Limb (tissue), 2 donors: ENCODE measurements around the gene MYRFL.
"Not testable (repeated sequence)": the region's sequence is repeated elsewhere in the genome, so short reads cannot be mapped to it uniquely, and the experiment has no call there.

ENCODE experiments used
- DNase-seq, 2 donors: peaks; one replicate each; pipeline ENCODE4 v3.0.0-alpha.2; 2016; ENCODE audit errors: extremely low spot score in 2 of 2

Gene MYRFL

DNA sequence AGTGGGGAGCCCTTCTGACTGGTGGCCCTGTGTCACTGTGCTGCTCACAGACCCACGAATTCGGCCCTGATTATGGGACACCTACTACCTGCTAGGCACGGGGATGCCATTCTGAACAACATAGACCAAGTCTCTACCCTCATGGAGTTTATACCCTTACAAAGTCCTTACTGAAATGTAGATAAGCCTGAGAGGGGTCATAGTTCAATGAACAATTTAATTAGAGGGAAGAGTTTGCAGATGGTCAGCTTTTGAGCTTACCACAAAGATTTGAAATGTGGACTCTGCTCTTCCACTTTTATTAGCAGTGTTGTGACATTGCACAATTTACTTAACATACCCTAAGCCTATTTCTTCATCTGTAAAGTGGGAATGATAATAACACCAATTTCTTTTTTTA, 161.1 kb downstream of the MYRFL start:
- DNase-seq = no peak

DNA sequence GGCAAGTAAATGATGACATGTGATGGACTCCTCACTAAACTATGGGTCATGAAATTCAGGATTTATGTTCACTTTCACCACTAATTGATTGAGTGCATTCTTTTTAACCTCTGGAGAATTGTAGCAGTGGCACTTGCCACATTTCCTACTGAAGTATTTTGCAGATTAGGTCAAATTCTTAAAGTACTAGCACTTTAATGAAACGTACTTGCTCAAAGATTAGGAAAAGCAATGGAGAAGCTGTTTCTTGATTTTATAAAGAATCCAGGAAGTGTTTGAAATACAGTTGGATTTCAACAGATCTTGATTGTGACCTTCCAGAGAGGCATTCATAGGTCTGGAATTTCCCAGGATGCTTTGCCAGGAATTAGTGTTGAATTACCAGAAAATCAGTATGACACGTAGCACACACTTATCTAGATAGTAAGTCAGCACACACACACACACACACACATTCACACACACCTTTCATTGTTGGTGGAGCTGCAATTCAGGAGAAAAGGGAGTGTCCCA, 162.6 kb downstream of the MYRFL start:
- DNase-seq = peak in 1 of 2 donors; percentile 61

DNA sequence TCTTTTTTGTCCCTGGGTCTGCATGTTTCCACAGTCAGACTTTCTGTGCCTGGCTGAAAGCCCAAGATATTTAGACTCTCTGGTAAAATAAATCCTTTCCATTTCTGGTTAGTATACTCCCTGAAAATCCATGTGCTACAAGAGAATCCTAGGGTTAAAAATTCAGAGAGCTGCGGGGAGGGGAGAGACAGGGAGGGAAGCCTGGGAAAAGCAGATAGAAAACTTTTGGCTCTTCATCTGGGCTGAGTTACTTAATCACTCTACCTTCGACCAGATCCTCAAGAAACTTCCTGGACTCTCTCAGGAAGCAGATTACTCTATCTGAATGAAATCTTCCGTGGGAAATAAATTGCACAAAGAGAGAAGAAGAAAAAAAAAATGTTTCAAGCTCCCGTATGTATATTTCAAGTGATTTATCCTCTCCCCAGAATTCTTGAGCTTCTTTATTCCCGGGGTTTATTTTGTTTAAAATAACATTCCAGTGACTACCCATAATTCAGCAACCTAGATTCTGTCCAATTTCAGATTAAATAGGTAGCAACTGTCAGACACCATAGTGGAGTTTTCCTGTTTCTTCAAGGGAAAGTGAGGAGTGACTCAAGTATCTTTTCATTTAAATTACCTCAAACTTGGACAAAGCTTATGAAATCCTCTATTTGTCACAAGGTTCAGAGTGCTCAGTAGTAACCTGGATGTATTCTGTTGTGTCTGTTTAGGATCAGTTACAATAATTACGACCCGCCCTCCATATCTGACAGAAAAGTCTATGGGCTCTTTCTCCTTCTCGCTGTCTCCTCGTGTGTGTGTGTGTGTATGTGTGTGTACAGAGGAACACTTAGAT, 163.7 kb downstream of the MYRFL start:
- peak in 1 of 2 donors; percentile 75 for DNase-seq

DNA sequence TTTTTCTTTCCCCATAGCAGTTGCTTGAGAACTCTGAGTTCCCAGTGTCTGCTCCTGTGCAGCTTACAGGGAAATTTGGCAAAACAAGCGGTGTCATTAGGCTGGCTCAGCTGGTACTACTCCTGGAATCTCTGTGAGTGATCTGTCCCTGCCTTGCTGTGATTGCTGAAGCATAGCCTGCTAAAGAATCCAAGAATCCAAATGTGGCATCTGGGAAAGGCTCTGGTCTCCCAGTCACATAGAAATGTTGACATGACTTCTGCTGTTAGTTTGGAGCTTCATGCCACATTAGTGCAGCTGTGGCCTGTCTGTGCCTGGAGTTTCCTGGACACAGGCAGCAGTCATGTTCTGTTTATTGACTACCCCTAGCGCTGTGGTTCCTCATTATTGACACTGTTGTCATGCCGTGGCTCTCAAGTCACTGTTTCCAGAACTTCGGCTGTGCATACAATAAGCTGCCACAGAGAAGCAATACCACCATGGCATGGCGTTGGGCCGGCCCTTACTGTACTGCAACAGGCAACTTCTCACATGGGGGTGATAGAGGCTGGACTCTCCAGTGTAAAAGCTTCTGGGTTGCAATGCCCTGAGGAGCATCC, 166.8 kb downstream of the MYRFL start:
- DNase-seq = no peak

DNA sequence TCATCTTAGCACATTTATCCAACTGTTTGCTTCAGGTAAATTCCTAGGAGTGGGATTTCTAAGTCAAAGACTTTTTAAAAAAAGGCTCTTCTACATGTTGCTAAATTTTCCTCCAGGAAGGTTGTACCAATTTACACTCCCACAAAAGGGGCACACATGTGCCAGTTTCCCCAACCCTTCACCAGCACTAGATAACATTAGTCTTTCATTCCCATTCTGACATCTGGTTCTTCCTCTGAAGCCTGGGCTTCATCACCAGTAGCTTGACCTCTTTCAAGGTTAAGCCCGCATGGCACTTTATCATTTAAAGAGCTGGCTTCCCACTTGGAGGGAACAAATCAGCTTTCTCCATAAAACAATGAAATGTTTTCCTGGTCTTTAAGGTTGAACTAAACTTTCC, 168.4 kb downstream of the MYRFL start:
- no peak for DNase-seq

DNA sequence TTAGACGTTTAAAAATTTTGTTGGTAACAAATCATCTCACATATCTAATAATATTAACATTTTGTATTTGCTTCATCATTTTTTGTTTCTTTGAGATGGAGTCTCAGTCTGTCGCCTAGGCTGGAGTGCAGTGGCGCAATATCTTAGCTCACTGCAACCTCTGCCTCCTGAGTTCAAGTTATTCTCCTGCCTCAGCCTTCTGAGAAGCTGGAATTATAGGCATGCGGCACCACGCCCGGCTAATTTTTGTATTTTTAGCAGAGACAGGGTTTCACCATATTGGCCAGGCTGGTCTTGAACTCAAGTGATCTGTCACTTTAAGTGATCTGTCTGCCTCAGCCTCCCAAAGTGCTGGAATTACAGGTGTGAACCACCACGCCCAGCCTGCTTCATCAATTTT, 169.1 kb downstream of the MYRFL start:
- DNase-seq = not testable (repeated sequence)

DNA sequence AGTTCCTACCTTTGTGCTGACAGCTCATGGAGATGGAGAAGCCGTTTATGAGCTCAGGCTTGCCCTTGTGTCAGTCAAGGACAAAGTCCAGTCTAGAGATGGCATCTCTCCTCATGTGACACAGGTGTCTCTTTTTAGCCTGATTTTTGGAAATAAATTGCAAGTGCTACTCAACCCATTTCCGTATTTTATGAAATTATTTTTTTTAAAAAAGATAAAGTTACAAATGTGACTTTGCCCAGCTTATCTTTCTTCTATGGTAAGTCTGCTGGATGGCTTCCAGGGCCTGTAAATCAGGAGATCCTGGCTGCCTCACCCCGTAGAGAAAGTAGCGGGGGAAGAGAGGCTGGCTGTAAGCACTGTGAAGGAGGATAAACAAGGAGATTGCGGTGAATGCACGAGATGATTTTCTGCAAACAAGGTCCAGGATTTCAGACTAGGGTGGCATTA, 169.7 kb downstream of the MYRFL start:
- DNase-seq = no peak

DNA sequence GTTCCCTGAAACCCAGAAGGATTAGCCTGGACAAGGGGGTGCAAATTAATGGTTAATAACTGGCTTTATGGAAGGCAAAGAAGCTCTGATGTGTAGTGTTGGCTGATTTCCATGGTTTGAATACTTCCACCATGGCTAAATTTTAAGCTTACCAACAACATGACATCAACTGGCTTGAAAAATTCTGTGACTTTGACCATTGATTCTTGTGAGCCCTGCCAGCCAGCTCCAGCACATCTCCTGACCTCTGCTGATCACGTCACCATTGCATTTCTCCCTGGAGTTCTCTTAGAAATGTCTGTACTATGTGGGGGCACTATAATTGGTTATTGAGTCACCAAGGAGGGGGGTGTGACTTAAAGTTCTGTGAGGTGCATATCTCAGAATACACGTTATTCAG, 171.2 kb downstream of the MYRFL start:
- no peak for DNase-seq

DNA sequence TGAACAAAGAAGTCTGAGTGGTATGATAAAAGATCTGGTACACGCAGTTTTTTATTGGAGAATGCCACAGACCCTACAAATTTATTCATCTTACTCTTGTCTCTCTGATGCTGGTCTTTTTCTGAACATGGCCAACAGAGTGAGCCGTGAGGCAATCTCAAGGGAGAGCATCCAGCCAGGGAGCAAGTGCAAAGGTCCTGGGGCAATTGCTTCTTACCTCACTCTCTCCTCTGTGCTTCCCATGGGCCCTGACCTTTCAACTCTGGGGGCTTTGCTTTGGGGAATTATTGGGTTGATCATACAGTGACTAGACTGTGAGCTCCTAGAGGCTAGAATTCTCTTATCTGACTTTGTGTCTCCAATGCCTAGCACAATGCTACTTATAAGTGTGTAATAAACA, 171.7 kb downstream of the MYRFL start:
- no peak for DNase-seq

DNA sequence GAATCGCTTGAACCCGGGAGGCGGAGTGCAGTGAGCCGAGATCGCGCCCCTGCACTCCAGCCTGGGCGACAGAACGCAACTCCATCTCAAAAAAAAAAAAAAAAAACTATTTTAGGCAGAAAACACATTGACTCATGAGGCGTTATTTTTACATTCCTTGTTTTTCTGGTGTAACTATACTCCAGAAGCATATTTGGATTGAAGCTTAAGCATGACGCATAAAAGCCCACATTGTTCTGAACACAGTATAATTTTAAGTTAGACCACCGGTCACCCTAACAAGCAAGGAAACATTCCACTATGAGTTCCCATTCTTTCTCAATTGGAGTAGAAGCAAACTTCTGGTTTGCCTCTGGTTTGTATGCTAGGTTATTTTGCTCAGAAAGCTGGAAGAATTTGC, 173.0 kb downstream of the MYRFL start:
- DNase-seq = no peak

DNA sequence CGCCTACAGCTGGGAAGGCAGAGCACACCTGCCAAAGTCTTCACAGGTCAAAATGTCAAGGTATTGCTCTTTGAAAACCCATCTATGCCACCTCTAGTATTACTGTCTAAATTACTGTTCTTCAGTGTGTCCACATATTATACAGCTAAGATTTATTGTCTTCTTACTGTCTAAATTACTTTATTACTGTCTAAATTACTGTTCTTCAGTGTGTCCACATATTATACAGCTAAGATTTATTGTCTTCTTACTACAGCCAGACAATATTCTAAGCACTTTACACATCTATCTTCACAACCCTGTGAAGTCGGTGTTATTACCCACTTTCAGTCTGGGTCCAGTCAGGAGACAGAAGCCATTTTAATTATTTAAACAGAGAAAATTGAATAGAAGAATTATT, 173.9 kb downstream of the MYRFL start:
- DNase-seq = no peak

DNA sequence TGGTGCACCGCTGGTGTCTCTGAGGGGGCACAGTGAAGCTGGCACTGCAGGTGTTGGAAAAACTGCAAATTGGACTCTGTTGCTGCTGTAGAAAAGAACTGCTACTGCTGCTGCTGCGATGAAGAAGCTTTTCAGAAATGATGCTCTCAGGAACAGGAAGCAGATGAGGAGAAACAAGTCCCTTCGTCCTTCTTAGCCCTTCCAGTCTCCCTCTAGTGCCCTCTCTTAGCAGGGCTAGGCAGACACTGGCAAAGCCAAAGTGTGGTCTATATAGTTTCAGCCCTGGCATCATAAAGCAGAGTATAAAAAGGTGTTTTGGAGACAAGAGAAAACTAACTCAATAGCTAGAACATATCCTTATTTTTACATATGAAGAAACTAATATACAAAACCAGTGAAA, 174.5 kb downstream of the MYRFL start:
- no peak for DNase-seq

DNA sequence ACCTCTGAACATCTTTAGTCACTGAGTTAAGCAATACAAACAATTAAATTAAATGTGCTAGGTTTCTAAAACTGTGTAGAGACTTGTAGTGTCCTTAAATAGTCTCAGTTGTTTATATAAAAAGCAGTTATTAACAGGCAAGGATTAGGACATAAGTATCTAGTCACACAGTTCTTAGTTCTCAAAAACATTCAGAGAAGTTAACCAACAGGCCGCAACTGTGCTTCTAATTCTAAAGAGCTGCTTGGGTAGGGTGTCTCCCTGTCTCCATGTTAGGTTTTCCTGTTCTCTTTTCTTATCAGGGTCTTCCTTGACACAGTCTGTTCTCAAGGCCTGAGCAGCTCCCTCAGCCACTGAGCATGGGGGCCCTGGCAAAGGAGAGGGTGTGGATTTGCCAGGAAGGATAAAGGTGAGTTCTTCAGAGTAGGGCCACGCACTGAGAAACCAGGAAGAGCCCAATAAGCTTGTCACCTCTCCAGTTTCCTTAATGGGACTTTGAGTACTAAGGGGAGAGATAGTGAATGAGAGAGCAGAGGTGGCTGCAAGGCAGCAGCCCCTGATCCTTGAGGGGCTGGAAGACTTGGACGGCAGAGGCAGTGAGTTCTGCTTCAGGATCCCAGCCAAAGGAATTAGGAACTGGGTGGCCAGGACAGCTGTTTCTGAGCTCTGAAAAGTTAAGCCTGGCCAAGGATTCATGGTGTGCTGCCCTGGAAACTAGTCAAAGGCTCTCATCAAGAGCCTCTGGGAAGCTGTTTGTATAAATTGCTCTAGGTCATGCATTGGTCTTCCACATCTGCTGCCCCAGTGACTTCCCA, 177.3 kb downstream of the MYRFL start:
- DNase-seq = peak; percentile 60 to 86

DNA sequence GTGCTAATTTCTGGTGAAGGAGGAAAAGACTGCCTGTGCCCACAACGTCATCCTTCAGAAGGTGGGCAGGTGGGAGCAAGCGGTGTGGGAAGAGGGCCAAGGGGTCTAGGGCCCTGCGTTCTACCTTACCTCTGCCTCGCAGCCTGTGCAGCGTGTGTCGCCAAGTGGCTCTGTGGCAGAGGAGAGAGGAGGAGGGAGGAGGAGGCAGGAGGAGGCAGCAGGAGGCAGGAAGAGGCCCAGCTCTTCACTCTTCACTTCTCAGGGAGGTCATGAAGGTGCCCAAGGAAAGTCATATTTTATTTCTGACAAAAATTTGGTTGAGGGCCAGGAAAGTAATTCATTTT, 177.9 kb downstream of the MYRFL start:
- DNase-seq = peak in 1 of 2 donors; percentile 19

DNA sequence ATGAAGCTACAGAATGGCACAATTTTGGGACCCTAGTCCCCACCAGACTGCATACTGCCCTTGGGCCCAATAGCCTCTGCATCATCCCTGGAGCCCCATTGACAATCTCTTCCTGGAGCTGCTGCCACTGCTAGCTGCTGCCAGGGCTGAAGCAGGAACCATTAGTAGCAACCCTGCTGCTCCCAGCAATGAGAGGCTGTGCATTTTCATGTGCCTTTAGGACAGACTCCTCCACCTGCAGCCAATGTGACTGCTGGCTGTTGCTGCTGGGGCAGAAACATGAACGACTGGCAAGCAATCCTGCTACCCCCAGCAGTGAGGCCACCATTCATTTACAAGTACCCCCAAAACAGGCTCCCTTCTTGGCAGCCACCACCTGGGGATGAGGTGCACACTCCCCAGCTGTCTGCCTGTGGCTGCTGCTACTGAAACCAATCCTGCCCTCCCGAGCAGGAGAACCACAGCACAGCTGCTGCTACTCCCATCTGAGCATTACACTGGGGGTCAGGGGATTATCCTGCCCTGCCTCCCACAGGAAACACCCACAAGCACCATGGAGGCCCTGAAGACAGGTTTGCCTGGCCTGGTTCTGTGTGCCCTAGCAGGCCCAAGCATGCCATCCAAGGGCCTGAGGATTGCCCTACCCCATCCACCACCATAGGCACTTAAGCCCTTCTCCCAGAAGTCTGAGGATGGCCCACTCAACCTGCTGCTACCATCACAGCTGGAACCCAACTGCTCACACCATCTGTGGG, 181.0 kb downstream of the MYRFL start:
- DNase-seq = no peak

DNA sequence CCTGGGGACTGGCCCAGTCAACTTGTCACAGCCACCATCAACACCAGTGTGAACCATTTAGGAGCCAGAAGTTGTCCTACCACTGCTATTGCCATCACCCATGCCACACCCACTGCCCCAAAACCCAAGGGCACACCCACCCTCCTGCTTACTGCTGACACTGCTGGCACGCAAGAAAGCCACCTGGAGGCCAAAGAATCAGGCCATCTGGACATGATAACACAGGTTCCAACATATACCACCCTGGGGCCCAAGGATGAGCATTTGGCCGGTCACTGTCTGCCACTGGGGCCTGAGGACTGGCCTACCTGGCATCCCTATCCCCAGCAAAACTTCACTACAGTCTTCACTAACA, 181.6 kb downstream of the MYRFL start:
- DNase-seq = no peak

DNA sequence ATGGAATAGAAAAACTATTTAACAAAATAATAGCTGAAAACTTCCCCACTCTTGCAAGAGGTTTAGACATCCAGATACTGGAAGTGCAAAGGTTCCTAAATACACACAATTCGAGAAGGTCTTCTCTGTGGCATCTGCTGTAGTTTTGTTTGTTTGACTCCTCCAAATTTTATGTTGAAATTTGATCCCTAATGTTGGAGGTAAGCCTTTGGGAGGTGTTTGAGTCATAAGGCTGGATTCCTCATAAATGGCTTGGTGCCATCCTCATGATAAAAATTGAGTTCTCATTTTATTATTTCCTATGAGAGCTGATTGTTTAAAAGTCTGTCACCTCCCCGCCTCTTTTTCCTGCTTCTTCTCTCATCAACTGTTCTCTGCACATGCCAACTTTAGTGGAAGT, 182.7 kb downstream of the MYRFL start:
- DNase-seq = no peak
